Muscle layer of colon (tissue), 2 donors: ENCODE measurements around the gene DIS3L2.

Experiments used
- H3K27ac ChIP-seq: one replicate; pipeline ENCODE4 v1.7.0; 2013; ENCODE audit warnings: low read depth, mild to moderate bottlenecking, low read length, moderate library complexity
- H3K27me3 ChIP-seq, 2 donors: one replicate each; pipeline ENCODE4 v1.7.0; 2013; ENCODE audit warnings: low read length in 2 of 2, mild to moderate bottlenecking in 2 of 2; ENCODE audit not compliant: insufficient read depth in 2 of 2, control insufficient read depth in 1 of 2
- H3K36me3 ChIP-seq: one replicate; pipeline ENCODE4 v1.7.0; 2013; ENCODE audit warnings: mild to moderate bottlenecking, low read length; ENCODE audit not compliant: insufficient read depth
- H3K4me1 ChIP-seq: one replicate; pipeline ENCODE4 v1.7.0; 2013; ENCODE audit warnings: mild to moderate bottlenecking, low read length; ENCODE audit not compliant: insufficient read depth
- H3K4me3 ChIP-seq, 2 donors: one replicate each; pipeline ENCODE4 v1.7.0; 2013; ENCODE audit warnings: low read length in 2 of 2, low read depth in 1 of 2, mild to moderate bottlenecking in 1 of 2, moderate library complexity in 1 of 2
- H3K9ac ChIP-seq: one replicate; pipeline ENCODE4 v1.7.0; 2013; ENCODE audit warnings: low read length
- H3K9me3 ChIP-seq: one replicate; pipeline ENCODE4 v1.7.0; 2013; ENCODE audit warnings: mild to moderate bottlenecking, low read length
- donor health status: abdominal sarcoma.
- donor health status: Adenocarcinoma of cecum.

The DIS3L2 gene

DNA sequence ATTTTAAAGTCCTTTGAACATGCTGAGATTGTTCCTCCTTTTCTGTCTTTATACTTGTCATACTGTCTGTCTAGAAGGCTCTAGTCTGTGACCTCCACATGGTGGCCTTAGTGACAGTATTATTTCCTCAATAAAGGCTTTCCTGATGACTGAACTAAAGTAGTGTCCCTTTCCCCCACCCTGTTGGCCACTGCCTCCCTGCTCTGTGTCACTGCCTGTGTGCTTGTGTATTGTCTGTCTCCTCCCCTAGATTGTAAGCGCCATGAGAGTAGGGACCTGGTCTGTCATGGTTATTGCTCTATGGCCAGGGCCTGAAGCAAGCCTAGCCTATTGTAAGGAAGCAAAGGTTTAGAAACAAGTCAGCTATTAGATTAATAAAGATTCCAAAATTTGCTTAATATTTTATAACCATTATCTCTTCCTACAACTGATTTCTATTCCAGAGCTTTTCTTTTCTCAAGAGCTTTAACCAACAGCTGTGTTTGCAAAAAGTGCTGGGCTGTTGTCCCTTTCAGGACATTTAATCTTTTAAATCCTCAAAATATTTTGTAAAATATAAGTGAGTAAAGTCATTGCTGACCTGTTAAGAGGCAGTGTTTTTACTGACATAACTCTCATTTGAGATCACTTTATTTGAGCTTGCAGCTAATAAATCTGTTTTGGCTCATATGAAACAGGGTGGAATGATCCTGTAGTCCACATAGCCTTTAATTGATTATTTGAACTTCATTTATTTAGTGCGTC is 35.5 kb downstream of the DIS3L2 start:
- H3K9me3 ChIP-seq, result no peaks in the 10 kb centered on the region
- no peak overlapping the region for H3K27ac ChIP-seq
- H3K9ac ChIP-seq, result no peak overlapping the region
- H3K4me3 ChIP-seq, result no peak overlapping the region
- no peaks in the 10 kb centered on the region for H3K27me3 ChIP-seq
- no peaks in the 10 kb centered on the region for H3K36me3 ChIP-seq
- H3K4me1 ChIP-seq, result no peaks in the 10 kb centered on the region

DNA sequence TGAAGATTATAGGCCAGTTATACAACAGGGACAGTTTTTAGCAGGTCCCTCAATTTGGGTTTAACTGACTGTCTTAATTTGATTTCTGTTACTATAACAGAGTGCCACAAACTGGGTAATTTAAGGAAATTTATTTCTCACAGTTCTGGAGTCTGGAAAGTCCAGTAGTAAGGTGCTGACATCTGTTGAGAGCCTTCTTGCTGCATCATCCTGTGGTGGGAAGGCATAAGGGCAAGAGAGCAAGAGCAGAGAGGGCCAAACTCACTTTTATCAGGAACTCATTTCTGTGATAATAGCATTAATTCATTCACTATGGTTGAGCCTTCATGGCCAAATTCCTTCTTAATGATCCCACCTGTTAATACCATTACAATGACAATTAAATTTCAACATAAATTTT is 36.5 kb downstream of the DIS3L2 start:
- Histone ChIP-seq H3K4me3 (no peak overlapping the region), H3K27ac (no peak overlapping the region), H3K4me1 (no peaks in the 10 kb centered on the region), H3K9me3 (no peaks in the 10 kb centered on the region), H3K9ac (no peak overlapping the region), H3K36me3 (no peaks in the 10 kb centered on the region), H3K27me3 (no peaks in the 10 kb centered on the region)

DNA sequence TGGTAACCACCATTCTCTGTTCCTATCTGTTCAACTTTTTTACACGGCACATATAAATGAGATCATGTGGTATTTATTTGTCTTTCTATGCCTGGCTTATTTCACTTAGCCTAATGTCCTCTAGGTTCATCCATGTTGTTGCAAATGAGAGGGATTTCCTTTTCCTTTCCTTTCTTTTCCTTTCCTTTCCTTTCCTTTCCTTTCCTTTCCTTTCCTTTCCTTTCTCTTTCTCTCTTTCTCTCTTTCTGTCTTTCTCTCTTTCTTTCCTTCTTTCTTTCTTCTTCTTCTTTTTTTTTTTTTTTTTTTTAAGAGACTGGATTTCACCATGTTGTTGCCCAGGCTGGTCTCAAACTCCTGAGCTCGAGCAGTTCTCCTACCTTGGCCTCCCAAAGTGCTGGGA is 38.9 kb downstream of the DIS3L2 start:
- H3K4me3 ChIP-seq, result no peak overlapping the region
- H3K27ac ChIP-seq, result no peak overlapping the region
- no peak overlapping the region for H3K9ac ChIP-seq
- no peaks in the 10 kb centered on the region for H3K9me3 ChIP-seq
- no peaks in the 10 kb centered on the region for H3K27me3 ChIP-seq
- no peaks in the 10 kb centered on the region for H3K4me1 ChIP-seq
- H3K36me3 ChIP-seq, result no peaks in the 10 kb centered on the region

DNA sequence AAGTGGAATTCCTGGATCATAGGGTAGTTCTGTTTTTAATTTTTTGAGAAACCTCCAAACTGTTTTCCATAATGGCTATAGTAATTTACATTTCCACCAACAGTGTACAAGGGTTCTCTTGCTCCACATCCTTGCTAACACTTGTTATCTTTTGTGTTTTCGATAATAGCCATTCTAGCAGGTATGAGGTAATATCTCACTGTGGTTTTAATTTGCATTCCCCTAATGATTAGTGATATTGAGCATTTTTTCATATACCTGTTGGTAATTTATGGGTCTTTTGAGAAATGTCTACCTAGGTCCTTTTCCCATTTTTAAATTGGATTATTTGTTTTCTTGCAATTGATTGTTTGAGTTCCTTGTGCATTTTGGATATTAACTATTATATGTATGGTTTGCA is 39.6 kb downstream of the DIS3L2 start:
- H3K9me3 ChIP-seq, result no peaks in the 10 kb centered on the region
- no peaks in the 10 kb centered on the region for H3K27me3 ChIP-seq
- H3K36me3 ChIP-seq, result no peaks in the 10 kb centered on the region

DNA sequence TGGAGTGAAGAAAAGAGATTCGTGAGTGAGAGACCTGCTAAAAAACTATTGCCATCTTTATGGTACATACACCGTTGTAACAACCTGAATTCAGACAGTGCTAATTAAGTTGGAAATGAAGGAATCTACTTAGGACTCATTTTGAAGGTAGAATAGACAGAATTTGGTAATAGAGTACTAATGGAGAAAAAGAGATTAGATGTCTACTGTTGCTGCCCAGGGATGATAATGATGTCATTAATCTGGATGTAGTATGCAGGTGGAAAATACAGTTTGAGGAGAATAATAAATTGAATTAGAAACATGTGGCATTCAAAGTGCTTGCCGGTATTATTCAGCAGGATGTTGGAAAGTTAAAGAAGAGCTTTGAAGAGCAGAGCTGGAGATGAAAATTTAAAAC is 44.7 kb downstream of the DIS3L2 start:
- Histone ChIP-seq H3K9ac (no peak overlapping the region), H3K27me3 (no peaks in the 10 kb centered on the region), H3K4me3 (no peak overlapping the region), H3K27ac (no peak overlapping the region), H3K4me1 (no peaks in the 10 kb centered on the region), H3K9me3 (no peaks in the 10 kb centered on the region), H3K36me3 (no peaks in the 10 kb centered on the region)

More for the DNA sequence above, 39.6 kb downstream of the DIS3L2 start:
- H3K9ac ChIP-seq, result no peak overlapping the region
- no peak overlapping the region for H3K4me3 ChIP-seq
- H3K4me1 ChIP-seq, result no peaks in the 10 kb centered on the region
- no peak overlapping the region for H3K27ac ChIP-seq

DNA sequence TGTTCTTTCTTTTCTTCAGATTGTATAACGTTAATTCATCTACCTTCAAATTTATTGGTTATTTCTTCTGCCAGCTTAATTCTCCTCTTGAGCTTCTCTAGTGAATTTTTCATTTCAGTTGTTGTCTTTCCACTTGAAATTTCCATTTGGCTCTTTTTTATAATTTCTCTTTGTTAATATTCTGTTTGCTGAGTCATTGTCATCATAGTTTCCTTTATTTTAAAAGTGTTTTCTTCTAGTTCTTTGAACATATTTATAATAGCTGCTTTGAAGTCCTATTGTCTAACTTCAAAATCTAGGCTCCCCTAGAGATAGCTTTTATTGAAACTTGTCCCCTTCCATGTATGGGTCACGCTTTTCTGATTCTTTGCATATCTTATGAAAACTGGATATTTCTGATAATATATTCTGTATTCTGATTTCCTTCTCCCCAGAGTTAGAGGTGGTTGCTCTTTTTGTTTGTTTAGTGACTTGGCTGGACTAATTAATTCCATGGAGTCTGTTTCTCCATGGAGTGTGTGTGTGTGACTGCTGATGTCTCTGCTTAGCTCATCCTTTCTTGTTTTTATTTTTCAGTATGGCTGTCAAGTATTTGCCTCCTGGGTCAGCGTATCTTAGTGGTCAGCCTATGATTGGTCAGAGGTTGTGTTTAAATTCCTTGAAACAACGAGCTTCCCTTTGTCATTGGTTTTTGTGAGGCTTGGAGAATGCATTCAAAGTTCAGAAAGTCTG is 47.6 kb downstream of the DIS3L2 start:
- H3K4me1 ChIP-seq, result peaks cover 3% of the 10 kb centered on the region
- no peak overlapping the region for H3K27ac ChIP-seq
- H3K9me3 ChIP-seq, result no peaks in the 10 kb centered on the region
- H3K4me3 ChIP-seq, result no peak overlapping the region
- no peaks in the 10 kb centered on the region for H3K36me3 ChIP-seq
- no peaks in the 10 kb centered on the region for H3K27me3 ChIP-seq
- no peak overlapping the region for H3K9ac ChIP-seq

DNA sequence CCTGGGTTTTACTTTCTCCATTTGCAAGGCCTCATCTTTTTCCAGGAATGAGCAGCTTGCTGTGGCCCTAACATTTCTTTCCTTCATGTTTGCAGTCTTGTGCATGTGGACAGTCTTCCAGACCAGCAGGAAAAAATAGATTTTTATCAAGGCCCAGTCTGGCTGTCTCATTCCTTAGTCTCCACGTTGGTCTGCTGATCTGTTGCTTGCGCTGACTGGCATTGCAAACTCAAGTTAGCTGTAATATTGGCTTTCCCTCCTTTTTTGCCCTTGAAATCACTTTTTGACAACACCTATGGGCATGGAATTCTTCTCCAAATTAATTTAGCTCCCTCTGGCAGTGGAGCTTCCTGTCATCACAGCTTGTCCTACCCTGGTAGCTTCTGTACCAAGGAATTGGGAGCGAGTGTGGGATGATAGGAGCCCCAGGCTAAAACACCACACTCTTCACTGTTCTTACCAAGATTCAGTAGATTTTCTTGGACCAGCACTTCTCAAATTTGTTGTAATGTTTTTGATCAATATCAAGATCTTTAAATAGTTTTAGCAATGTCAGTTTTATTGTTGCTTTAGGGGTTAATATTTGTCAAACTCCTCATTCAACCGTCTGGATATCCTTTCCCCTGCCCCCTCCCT is 48.2 kb downstream of the DIS3L2 start:
- H3K27me3 ChIP-seq, result no peaks in the 10 kb centered on the region
- H3K9ac ChIP-seq, result no peak overlapping the region
- H3K4me3 ChIP-seq, result no peak overlapping the region
- H3K4me1 ChIP-seq, result peaks cover 3% of the 10 kb centered on the region
- H3K9me3 ChIP-seq, result no peaks in the 10 kb centered on the region
- H3K36me3 ChIP-seq, result no peaks in the 10 kb centered on the region
- no peak overlapping the region for H3K27ac ChIP-seq

DNA sequence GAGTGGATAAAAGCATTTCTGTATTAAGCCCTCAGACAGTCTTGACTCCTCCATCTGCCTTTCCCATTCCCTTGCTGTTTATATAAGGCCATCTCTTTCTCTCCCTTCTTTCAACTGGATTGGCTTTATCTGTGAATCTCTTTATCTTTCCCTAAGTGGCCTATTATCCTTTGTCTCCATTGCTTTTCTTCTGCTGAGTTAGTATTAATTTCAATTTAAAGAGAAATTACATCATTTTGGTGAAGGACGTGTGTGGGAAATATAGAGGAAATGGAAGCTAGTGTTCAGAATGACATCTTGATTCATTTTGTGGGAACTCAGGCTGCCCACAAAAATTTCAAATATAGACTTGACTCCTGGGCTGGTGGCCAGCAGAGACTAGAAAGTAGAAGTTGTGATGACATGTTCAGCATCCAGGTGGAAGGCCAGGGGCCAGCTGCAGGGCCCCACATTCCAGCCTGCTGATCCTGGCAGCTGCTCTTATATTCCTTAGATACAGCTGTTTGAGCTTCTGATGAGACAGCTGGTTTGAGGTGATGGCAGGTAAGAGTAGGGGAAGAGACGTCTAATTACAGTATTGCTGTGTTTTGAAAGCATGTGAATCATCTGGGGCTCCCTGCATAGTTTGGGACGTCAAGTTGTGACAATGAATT is 52.3 kb downstream of the DIS3L2 start:
- Histone ChIP-seq H3K4me3 (no peak overlapping the region), H3K27me3 (no peaks in the 10 kb centered on the region), H3K36me3 (peaks cover 11% of the 10 kb centered on the region), H3K9ac (no peak overlapping the region), H3K27ac (no peak overlapping the region), H3K9me3 (no peaks in the 10 kb centered on the region), H3K4me1 (peaks cover 3% of the 10 kb centered on the region)

DNA sequence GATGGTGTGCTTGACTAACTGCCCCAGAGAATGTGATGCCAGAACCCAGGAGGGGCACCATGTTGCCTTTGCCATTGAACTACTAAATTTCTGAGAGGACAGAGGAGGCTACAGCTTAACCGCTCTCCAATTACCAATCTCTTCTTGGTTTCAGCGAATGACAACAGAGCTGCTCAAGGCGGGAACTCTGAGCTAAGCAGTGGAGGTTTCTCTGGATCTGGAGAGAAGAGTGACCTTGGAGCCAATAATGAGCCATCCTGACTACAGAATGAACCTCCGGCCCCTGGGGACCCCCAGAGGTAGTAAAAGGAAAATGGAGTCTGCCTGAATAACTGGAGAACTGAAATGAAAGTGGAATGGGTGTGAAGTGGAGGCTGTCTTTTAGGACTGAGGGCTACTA is 53.2 kb downstream of the DIS3L2 start:
- H3K27ac ChIP-seq, result no peak overlapping the region
- H3K27me3 ChIP-seq, result no peaks in the 10 kb centered on the region
- H3K36me3 ChIP-seq, result peaks cover 15% of the 10 kb centered on the region
- H3K4me3 ChIP-seq, result no peak overlapping the region
- H3K4me1 ChIP-seq, result peaks cover 3% of the 10 kb centered on the region
- no peaks in the 10 kb centered on the region for H3K9me3 ChIP-seq
- no peak overlapping the region for H3K9ac ChIP-seq

DNA sequence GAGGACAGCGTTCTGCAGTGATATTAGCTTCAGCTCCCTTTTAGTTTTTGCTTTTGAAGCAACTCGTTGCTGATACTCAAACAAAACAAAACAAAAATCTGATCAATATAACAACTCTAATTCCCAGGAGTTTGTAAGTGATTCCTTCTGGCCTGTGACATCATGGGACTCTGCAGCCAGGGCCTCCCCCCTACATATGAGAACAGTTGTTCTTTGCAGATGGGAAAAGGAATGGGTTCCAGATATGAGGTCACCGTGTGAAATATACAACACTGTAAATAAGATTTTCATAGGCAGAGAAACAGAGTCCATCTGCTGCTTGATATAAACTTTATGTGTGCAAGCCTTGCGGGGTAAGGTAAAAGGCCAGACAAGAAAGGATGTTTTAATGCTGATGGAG is 56.7 kb downstream of the DIS3L2 start:
- no peak overlapping the region for H3K9ac ChIP-seq
- H3K27me3 ChIP-seq, result no peaks in the 10 kb centered on the region
- H3K9me3 ChIP-seq, result no peaks in the 10 kb centered on the region
- H3K4me1 ChIP-seq, result peaks cover 3% of the 10 kb centered on the region
- H3K4me3 ChIP-seq, result no peak overlapping the region
- peaks cover 29% of the 10 kb centered on the region for H3K36me3 ChIP-seq
- no peak overlapping the region for H3K27ac ChIP-seq

DNA sequence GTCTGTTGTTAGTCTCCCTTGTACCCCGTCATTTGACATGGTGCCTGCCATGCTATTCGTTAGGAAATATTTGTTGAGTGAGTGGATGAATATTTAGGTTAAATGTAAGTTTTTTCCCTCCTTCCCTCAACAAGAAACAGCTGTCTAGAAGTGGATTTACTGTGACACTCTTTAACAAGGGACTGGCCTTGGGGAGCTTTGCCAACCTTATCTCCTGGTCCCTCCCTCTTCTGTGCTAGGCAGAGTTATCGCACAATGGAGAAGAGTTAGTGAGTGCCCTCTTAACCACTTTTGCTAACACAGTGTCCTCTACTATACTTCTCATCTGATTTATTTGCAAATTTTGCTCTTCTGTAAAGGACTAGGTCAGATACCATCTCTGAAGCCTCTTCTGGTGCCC is 61.2 kb downstream of the DIS3L2 start:
- Histone ChIP-seq H3K27me3 (no peaks in the 10 kb centered on the region), H3K4me3 (no peak overlapping the region), H3K4me1 (no peaks in the 10 kb centered on the region), H3K36me3 (peaks cover 28% of the 10 kb centered on the region), H3K9ac (no peak overlapping the region), H3K27ac (no peak overlapping the region), H3K9me3 (no peaks in the 10 kb centered on the region)
